D721Med (cell line): ENCODE data around the gene PCSK9.

Experiments used
- DNase-seq: peaks from one replicate; pipeline ENCODE4 v3.0.0; 2011; ENCODE audit warnings: low spot score; ENCODE audit not compliant: insufficient read length
- FAIRE-seq: peaks from 2 replicates; lab custom pipeline; 2011; peaks lifted over from hg19 to GRCh38; lab: Jason Lieb, UNC
- TF ChIP-seq, protein P1 (sequence below): IDR thresholded peaks from 2 replicates; pipeline ENCODE4 v1.5.1; 2012; ENCODE audit warnings: mild to moderate bottlenecking, control low read depth; ENCODE audit not compliant: insufficient read depth; ENCODE audit errors: missing control alignments

Gene PCSK9

DNA sequence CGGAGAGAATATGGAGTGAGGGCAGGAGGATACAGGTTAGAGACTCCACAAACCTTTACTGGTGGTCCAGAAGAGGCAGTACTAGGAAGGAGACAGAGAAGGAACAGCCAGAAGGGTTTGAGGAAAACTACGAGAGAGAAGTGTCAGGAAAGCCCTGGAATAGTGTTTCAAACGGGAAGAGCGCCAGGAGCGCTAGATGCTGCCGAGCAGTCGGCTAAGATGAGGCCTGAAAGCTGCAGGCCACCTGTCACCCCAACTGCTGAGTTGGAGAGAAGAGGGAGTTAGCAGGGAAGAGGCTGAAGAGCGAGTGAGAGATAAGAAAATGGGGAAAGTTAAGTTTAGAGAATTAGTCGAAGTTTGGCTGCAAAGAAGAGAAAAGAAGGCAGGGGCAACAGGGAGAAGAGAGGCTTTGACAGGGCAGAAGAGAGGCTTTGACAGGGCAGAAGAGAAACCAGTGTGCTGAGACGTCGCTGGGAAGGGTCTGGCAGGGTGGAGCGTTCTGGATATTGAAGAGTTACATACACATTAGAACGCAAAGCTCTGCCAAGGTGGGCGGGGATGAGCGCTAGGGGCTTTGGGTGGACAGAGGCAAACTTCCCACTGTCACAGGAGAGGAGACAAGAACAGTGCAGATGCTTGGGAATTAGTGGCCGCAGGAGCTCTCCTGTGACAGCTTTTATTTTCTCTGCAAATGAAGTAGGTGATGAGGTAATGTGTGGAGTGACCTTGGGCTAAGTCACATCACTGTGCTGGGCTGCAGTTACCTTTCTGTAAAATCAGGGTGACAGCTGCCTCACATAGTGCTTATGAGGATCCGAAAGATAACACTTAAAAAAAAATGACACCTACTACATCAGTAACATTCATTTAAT is 31.2 kb downstream of the PCSK9 start:
- DNase-seq: no peak

DNA sequence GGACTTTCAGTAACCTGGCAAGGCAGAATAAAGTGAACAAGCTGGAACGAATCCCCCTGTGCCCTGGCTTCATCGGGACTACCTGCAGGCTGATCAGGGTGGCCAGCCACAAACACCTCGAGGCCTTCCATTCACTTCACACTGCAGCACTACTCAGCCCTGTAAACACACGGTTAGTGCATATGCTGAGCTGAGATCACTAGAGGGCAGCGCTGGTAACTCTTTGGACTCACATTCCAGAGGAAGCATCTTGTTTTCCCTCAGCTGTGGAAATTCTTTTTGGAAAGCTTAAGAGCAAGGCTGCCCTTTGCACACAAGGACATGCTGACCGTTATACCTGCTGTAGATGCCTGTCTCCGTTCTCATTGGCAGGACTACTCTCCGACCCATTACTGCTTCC is 32.1 kb downstream of the PCSK9 start:
- TF ChIP-seq, protein P1, sequence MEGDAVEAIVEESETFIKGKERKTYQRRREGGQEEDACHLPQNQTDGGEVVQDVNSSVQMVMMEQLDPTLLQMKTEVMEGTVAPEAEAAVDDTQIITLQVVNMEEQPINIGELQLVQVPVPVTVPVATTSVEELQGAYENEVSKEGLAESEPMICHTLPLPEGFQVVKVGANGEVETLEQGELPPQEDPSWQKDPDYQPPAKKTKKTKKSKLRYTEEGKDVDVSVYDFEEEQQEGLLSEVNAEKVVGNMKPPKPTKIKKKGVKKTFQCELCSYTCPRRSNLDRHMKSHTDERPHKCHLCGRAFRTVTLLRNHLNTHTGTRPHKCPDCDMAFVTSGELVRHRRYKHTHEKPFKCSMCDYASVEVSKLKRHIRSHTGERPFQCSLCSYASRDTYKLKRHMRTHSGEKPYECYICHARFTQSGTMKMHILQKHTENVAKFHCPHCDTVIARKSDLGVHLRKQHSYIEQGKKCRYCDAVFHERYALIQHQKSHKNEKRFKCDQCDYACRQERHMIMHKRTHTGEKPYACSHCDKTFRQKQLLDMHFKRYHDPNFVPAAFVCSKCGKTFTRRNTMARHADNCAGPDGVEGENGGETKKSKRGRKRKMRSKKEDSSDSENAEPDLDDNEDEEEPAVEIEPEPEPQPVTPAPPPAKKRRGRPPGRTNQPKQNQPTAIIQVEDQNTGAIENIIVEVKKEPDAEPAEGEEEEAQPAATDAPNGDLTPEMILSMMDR: peak; percentile 55
- FAIRE-seq: peak; percentile 64
- DNase-seq: no peak

More for the DNA sequence above, 31.2 kb downstream of the PCSK9 start:
- no peak for FAIRE-seq
- TF ChIP-seq, protein P1: no peak

DNA sequence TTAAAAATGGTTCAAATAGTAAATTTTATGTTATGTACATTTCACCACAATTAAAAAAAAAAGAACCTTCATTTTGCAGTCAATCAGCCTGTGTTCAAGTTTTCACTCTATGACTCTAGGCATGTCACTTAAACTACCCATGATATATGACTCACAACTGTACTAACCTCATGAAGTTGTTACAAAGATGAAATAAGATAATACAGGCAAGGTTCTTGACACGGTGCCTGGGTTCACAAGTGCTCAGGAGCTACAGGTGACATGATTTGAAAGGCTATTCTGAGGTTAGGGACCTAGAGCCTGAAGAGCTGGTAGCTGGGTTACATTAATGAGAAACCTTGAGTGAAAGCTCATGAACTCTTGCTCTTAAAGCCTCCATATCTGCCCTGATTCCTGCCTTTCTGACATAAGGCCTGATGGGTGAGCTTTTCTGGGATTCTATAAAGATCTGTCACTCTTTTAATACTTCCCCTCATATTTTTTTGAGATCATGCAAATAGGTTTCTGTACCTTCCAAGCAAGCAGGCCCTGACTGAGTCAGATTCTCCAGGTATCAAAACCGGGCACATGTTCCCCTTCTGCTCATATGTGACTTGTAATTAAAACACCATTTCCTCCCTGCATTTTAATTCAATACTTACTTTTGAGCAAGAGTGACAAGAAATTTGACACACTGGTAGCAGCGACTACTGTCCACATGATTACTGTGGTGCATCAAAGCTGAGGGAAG is 34.0 kb downstream of the PCSK9 start:
- TF ChIP-seq, protein P1: no peak
- DNase-seq (no peak), FAIRE-seq (no peak)

DNA sequence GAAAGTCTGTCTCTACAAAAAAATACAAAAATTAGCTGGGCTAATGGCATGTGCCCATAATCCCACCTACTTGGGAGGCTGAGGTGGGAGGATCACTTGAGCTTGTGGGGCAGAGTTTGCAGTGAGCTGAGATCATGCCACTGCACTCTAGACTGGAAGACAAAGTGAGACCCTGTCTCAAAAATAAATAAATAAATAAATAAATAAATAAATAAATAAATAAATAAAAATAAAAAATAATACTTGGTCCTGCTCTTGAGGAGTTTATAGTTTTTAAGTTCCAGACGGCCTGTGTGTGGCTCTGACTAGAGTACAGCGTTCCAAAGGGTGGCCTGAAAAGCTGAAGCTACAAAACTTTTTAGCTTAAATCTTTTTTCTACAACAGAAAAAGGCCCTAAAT is 35.1 kb downstream of the PCSK9 start:
- FAIRE-seq: no peak
- TF ChIP-seq, protein P1: no peak
- no peak for DNase-seq

DNA sequence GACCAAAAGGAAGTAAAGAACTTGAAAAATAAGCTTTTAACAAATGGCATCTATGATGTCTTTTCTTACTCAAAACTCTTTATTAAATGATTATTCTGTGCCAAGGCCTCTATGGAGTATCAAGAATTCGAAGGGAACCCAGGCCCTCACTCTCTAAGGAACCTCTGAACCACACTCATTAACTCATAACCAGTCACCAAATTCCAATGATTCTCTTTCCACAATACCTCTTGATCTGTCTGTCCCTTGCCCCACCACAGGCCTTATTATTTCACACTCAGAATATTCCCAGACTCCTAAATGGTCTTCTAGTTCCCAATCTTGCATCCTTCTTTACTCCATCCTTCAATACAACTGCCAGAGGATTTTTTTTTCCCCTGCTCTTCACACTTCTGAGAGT is 37.0 kb downstream of the PCSK9 start:
- FAIRE-seq: no peak
- no peak for DNase-seq
- TF ChIP-seq, protein P1: no peak

DNA sequence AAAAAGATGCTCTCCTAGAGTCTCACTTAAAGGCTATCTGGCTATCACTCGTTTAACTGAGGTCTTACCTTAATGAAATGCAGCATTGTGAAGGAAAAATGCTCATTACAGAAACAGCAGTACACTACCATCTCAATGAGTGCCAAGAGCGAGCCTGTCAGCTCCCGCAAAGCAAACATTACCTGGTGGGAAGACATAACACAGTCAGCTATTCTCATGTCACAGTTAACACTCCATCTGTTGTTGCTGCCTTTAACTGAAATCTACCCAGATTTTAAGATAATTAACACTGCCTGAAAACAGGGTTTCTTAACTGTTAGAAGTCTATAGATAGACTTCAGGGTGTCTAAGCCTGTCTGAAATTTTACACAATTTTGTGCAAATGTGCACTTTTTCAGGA is 39.1 kb downstream of the PCSK9 start:
- TF ChIP-seq, protein P1: no peak
- no peak for FAIRE-seq
- DNase-seq: no peak
